Mucosa of rectum (tissue), 2 donors: ENCODE measurements around the gene KRTAP9-3.
"Not testable (repeated sequence)": the region's sequence is repeated elsewhere in the genome, so short reads cannot be mapped to it uniquely, and the experiment has no call there.

Experiments used
- H3K27ac ChIP-seq, 2 donors: one replicate each; pipeline ENCODE4 v1.7.0; 2013; ENCODE audit warnings: inconsistent platforms in 2 of 2, low read depth in 2 of 2, low read length in 2 of 2
- H3K27me3 ChIP-seq, 2 donors: one replicate each; pipeline ENCODE4 v1.7.0; 2013; ENCODE audit warnings: low read length in 2 of 2; ENCODE audit not compliant: control insufficient read depth in 2 of 2, insufficient read depth in 2 of 2
- H3K36me3 ChIP-seq, 2 donors: one replicate each; pipeline ENCODE4 v1.7.0; 2013; ENCODE audit warnings: low read length in 2 of 2; ENCODE audit not compliant: control insufficient read depth in 2 of 2, insufficient read depth in 2 of 2
- H3K4me1 ChIP-seq, 2 donors: one replicate each; pipeline ENCODE4 v1.7.0; 2013; ENCODE audit warnings: low read length in 2 of 2, mild to moderate bottlenecking in 1 of 2; ENCODE audit not compliant: control insufficient read depth in 2 of 2, insufficient read depth in 2 of 2
- H3K4me3 ChIP-seq, 2 donors: one replicate each; pipeline ENCODE4 v1.7.0; 2013; ENCODE audit warnings: low read length in 2 of 2
- H3K9ac ChIP-seq, 2 donors: one replicate each; pipeline ENCODE4 v1.7.0; 2013; ENCODE audit warnings: low read length in 2 of 2, low read depth in 1 of 2, mild to moderate bottlenecking in 1 of 2
- H3K9me3 ChIP-seq, 2 donors: one replicate each; pipeline ENCODE4 v1.7.0; 2013; ENCODE audit warnings: low read length in 2 of 2; ENCODE audit not compliant: control insufficient read depth in 2 of 2
- donor health status: healthy.
- donor health status: Normal muscosa, but diverticular disease.

The KRTAP9-3 gene

GRCh38 chr17:41232399-41233105, at the start of gene KRTAP9-3:
Gene KRTAP9-3, plus strand, starts transcription at chr17:41232449. Its CDS starts 53 bp downstream, at chr17:41232502.
- H3K36me3 ChIP-seq, H3K9ac ChIP-seq, H3K27me3 ChIP-seq, H3K4me1 ChIP-seq, H3K9me3 ChIP-seq, H3K4me3 ChIP-seq, H3K27ac ChIP-seq: not testable (repeated sequence)

- Histone ChIP-seq H3K4me3 (no peak within 1 kb of the TSS), H3K27me3 (peaks cover 0 to 8% of the 10 kb centered on the region in 2 donors), H3K4me1 (peaks cover 2 to 4% of the 10 kb centered on the region in 2 donors), H3K9me3 (no peaks in the 10 kb centered on the region), H3K36me3 (no peaks in the 10 kb centered on the region), H3K9ac (no peak within 1 kb of the TSS), H3K27ac (no peak within 1 kb of the TSS)
Observed at GRCh38 chr17:41184480-41184961, 47.7 kb upstream of the KRTAP9-3 start, which contains the start of gene KRTAP4-1. Gene KRTAP4-1, minus strand, starts transcription at chr17:41184911. Its CDS starts 57 bp downstream, at chr17:41184854.

- peaks cover 0 to 8% of the 10 kb centered on the region in 2 donors for H3K27me3 ChIP-seq
- peaks cover 2 to 4% of the 10 kb centered on the region in 2 donors for H3K4me1 ChIP-seq
- H3K4me3 ChIP-seq = no peak overlapping the region
- H3K9ac ChIP-seq = no peak overlapping the region
- H3K36me3 ChIP-seq = no peaks in the 10 kb centered on the region
- H3K27ac ChIP-seq = no peak overlapping the region
- H3K9me3 ChIP-seq = no peaks in the 10 kb centered on the region
Observed at GRCh38 chr17:41185001-41185400, 47.2 kb upstream of the KRTAP9-3 start.

- Histone ChIP-seq H3K36me3 (no peaks in the 10 kb centered on the region), H3K4me1 (peaks cover 2 to 4% of the 10 kb centered on the region in 2 donors), H3K27ac (no peak overlapping the region), H3K4me3 (no peak overlapping the region), H3K27me3 (peaks cover 2 to 5% of the 10 kb centered on the region in 2 donors), H3K9ac (no peak overlapping the region), H3K9me3 (no peaks in the 10 kb centered on the region)
Observed at GRCh38 chr17:41186872-41187271, 45.4 kb upstream of the KRTAP9-3 start.

- not testable (repeated sequence) for H3K27me3 ChIP-seq, H3K4me3 ChIP-seq, H3K27ac ChIP-seq, H3K36me3 ChIP-seq, H3K4me1 ChIP-seq, H3K9me3 ChIP-seq, H3K9ac ChIP-seq
Observed at GRCh38 chr17:41189837-41190318, 42.4 kb upstream of the KRTAP9-3 start, which contains the start of gene KRTAP9-1. Gene KRTAP9-1, plus strand, starts transcription at chr17:41189887. Its CDS starts 0 bp downstream, at chr17:41189887.

GRCh38 chr17:41190328-41190727, 41.9 kb upstream of the KRTAP9-3 start:
- Histone ChIP-seq H3K4me1 (no peaks in the 10 kb centered on the region), H3K27ac (no peak overlapping the region), H3K9me3 (no peaks in the 10 kb centered on the region), H3K36me3 (no peaks in the 10 kb centered on the region), H3K27me3 (peaks cover 0 to 2% of the 10 kb centered on the region in 2 donors), H3K9ac (no peak overlapping the region), H3K4me3 (no peak overlapping the region)

- H3K4me1 ChIP-seq = no peaks in the 10 kb centered on the region
- H3K27me3 ChIP-seq = no peaks in the 10 kb centered on the region
- H3K4me3 ChIP-seq = no peak overlapping the region
- no peaks in the 10 kb centered on the region for H3K36me3 ChIP-seq
- no peaks in the 10 kb centered on the region for H3K9me3 ChIP-seq
- no peak overlapping the region for H3K9ac ChIP-seq
- no peak overlapping the region for H3K27ac ChIP-seq
Observed at GRCh38 chr17:41196068-41196467, 36.2 kb upstream of the KRTAP9-3 start.

GRCh38 chr17:41199421-41200078, 32.7 kb upstream of the KRTAP9-3 start:
- no peak overlapping the region for H3K27ac ChIP-seq
- no peak overlapping the region for H3K9ac ChIP-seq
- H3K9me3 ChIP-seq = no peaks in the 10 kb centered on the region
- H3K36me3 ChIP-seq = no peaks in the 10 kb centered on the region
- H3K4me3 ChIP-seq = no peak overlapping the region
- no peaks in the 10 kb centered on the region for H3K27me3 ChIP-seq
- H3K4me1 ChIP-seq = no peaks in the 10 kb centered on the region

GRCh38 chr17:41211845-41212466, 20.3 kb upstream of the KRTAP9-3 start:
- no peak overlapping the region for H3K27ac ChIP-seq
- no peak overlapping the region for H3K9ac ChIP-seq
- H3K9me3 ChIP-seq = no peaks in the 10 kb centered on the region
- no peaks in the 10 kb centered on the region for H3K36me3 ChIP-seq
- H3K27me3 ChIP-seq = no peaks in the 10 kb centered on the region
- H3K4me1 ChIP-seq = peaks cover 0 to 2% of the 10 kb centered on the region in 2 donors
- H3K4me3 ChIP-seq = no peak overlapping the region
